NCI-H1694 treated with DMSO at 0.1 percent for 48 hours (cell line): ENCODE measurements around the gene NPTX2.
"Not testable (repeated sequence)": the region's sequence is repeated elsewhere in the genome, so short reads cannot be mapped to it uniquely, and the experiment has no call there.

Experiments used
- DNase-seq: peaks from one replicate; lab custom pipeline; 2025; lab: John Stamatoyannopoulos, UW

The NPTX2 gene

GRCh38 chr7:98617051-98617959 is at the start of gene NPTX2:
Gene NPTX2, plus strand, starts transcription at chr7:98617285. Its CDS starts 177 bp downstream, at chr7:98617462.
- DNase-seq, result no peak

GRCh38 chr7:98567991-98568390 is 49.1 kb upstream of the NPTX2 start:
- DNase-seq, result no peak

GRCh38 chr7:98568891-98569290 is 48.2 kb upstream of the NPTX2 start:
- DNase-seq, result no peak

- no peak for DNase-seq
Measured at GRCh38 chr7:98569691-98570337, 47.3 kb upstream of the NPTX2 start.

- DNase-seq, result no peak
Measured at GRCh38 chr7:98571006-98571405, 46.1 kb upstream of the NPTX2 start.

GRCh38 chr7:98571986-98572385 is 45.1 kb upstream of the NPTX2 start:
- DNase-seq, result no peak

- not testable (repeated sequence) for DNase-seq
Measured at GRCh38 chr7:98572716-98573115, 44.4 kb upstream of the NPTX2 start.

- DNase-seq, result no peak
Measured at GRCh38 chr7:98573816-98574215, 43.3 kb upstream of the NPTX2 start.

GRCh38 chr7:98575878-98576277 is 41.2 kb upstream of the NPTX2 start:
- no peak for DNase-seq

GRCh38 chr7:98584830-98585229 is 32.3 kb upstream of the NPTX2 start:
- DNase-seq, result no peak

GRCh38 chr7:98591926-98592325 is 25.2 kb upstream of the NPTX2 start:
- no peak for DNase-seq

- DNase-seq, result no peak
Measured at GRCh38 chr7:98594348-98594747, 22.7 kb upstream of the NPTX2 start.

GRCh38 chr7:98594787-98595186 is 22.3 kb upstream of the NPTX2 start:
- no peak for DNase-seq

- no peak for DNase-seq
Measured at GRCh38 chr7:98598846-98599615, 18.1 kb upstream of the NPTX2 start.

GRCh38 chr7:98599886-98600285 is 17.2 kb upstream of the NPTX2 start:
- no peak for DNase-seq

- no peak for DNase-seq
Measured at GRCh38 chr7:98602755-98603398, 14.2 kb upstream of the NPTX2 start.

- DNase-seq, result no peak
Measured at GRCh38 chr7:98603399-98603788, 13.7 kb upstream of the NPTX2 start.

- no peak for DNase-seq
Measured at GRCh38 chr7:98613601-98614425, 3.3 kb upstream of the NPTX2 start.

- DNase-seq, result no peak
Measured at GRCh38 chr7:98616381-98617050, 569 bp upstream of the NPTX2 start.

- DNase-seq, result no peak
Measured at GRCh38 chr7:98617960-98618418, 904 bp downstream of the NPTX2 start.

GRCh38 chr7:98618786-98619185 is 1.7 kb downstream of the NPTX2 start:
- DNase-seq, result no peak
